Measurements from ENCODE around the gene PHF21B.

DNA sequence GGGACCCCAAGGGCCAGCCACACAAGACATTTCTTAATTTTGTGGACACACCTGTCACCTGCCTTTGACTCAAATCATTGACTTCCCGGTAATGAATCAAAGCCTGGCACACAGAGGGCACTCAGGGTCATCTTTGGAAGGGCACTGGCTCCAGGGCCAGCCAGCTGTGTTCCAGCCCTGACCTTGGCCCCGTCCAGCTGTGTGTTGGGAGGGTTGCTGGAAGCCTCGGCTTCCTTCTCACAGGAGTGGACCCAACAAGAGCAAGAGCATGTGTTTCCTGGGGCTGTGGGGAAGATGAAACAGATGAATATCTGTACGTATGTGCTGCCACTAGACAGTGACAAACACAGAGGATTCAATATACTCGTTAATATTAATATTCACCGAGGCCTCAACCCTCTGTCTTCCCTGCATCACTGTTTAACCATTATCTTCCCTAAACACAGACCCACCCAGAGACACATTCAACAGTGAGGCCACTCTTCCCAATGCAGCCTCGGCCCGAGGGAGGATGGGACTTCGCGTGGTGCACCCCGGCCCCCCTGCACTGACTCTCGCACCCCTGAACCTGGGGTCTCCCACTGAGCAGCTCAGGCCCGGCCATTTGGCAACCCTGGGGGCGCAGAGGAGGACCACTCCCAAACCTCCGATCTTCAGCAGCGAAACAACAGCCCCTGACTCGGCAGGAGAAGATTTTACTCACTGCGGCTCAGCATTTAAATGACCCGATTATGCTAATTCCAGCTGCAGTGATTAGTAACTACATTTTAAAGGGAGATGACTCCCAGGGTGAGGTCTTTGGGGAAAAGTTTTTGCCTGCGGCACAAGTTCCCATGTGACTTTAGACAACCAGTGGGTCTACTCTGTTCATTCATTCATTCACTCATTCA, 45.7 kb downstream of the PHF21B start:
- TF ChIP-seq SIN3A (IDR thresholded peaks at IDR 0.05; ENCODE audit: borderline replicate concordance, insufficient read depth, low read depth, low read length), result no peak
- TF ChIP-seq, protein P1, sequence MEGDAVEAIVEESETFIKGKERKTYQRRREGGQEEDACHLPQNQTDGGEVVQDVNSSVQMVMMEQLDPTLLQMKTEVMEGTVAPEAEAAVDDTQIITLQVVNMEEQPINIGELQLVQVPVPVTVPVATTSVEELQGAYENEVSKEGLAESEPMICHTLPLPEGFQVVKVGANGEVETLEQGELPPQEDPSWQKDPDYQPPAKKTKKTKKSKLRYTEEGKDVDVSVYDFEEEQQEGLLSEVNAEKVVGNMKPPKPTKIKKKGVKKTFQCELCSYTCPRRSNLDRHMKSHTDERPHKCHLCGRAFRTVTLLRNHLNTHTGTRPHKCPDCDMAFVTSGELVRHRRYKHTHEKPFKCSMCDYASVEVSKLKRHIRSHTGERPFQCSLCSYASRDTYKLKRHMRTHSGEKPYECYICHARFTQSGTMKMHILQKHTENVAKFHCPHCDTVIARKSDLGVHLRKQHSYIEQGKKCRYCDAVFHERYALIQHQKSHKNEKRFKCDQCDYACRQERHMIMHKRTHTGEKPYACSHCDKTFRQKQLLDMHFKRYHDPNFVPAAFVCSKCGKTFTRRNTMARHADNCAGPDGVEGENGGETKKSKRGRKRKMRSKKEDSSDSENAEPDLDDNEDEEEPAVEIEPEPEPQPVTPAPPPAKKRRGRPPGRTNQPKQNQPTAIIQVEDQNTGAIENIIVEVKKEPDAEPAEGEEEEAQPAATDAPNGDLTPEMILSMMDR (IDR thresholded peaks at IDR 0.05), result no peak
- TF ChIP-seq POLR2AphosphoS5 (IDR thresholded peaks at IDR 0.05; ENCODE audit: low read depth, low read length), result no peak
- TF ChIP-seq, protein P2, sequence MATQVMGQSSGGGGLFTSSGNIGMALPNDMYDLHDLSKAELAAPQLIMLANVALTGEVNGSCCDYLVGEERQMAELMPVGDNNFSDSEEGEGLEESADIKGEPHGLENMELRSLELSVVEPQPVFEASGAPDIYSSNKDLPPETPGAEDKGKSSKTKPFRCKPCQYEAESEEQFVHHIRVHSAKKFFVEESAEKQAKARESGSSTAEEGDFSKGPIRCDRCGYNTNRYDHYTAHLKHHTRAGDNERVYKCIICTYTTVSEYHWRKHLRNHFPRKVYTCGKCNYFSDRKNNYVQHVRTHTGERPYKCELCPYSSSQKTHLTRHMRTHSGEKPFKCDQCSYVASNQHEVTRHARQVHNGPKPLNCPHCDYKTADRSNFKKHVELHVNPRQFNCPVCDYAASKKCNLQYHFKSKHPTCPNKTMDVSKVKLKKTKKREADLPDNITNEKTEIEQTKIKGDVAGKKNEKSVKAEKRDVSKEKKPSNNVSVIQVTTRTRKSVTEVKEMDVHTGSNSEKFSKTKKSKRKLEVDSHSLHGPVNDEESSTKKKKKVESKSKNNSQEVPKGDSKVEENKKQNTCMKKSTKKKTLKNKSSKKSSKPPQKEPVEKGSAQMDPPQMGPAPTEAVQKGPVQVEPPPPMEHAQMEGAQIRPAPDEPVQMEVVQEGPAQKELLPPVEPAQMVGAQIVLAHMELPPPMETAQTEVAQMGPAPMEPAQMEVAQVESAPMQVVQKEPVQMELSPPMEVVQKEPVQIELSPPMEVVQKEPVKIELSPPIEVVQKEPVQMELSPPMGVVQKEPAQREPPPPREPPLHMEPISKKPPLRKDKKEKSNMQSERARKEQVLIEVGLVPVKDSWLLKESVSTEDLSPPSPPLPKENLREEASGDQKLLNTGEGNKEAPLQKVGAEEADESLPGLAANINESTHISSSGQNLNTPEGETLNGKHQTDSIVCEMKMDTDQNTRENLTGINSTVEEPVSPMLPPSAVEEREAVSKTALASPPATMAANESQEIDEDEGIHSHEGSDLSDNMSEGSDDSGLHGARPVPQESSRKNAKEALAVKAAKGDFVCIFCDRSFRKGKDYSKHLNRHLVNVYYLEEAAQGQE (IDR thresholded peaks at IDR 0.05; ENCODE audit: insufficient read depth in 1 of 2, low read depth in 2 of 2, low read length in 1 of 2), result no peak
- no peak for TF ChIP-seq TCF7L2 (IDR thresholded peaks at IDR 0.05; ENCODE audit: low read depth, low read length)
